GM12892 (cell line): ENCODE data around the gene TNS3.
"Not testable (repeated sequence)": the region's sequence is repeated elsewhere in the genome, so short reads cannot be mapped to it uniquely, and the experiment has no call there.

Experiments used
- POLR2A ChIP-seq: IDR thresholded peaks from 2 replicates; pipeline ENCODE4 v1.6.1; 2011; ENCODE audit warnings: low read depth, low read length, control low read depth
- POLR2AphosphoS5 ChIP-seq: IDR thresholded peaks from 2 replicates; pipeline ENCODE4 v1.6.1; 2011; ENCODE audit warnings: low read depth, low read length, control low read depth
- TAF1 ChIP-seq: IDR thresholded peaks from 2 replicates; pipeline ENCODE4 v1.6.1; 2011; ENCODE audit warnings: low read depth, mild to moderate bottlenecking, control low read depth, low read length, borderline replicate concordance

DNA sequence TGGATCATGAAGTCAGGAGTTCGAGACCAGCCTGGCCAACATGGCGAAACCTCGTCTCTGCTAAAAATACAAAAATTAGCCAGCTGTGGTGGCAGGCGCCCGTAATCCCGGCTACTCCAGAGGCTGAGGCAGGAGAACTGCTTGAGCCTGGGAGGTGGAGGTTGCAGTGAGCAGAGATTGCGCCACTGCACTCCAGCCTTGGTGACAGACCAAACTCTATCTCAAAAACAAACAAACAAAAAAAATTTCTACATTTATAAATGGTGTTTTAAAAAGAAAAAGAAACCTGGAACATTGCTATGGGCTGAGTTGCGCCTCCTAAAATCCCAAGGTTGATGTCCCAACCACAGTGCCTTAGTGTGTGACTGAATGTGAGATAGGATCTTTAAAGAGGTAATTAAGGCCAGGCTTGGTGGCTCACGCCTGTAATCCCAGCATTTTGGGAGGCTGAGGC lies 24.7 kb upstream of the TNS3 start:
- TF ChIP-seq TAF1, POLR2AphosphoS5, POLR2A: not testable (repeated sequence)
